HepG2 (cell line): ENCODE data around the gene SLC2A14. TPM values are rescaled to one million over a fixed set of nuclear protein-coding genes. Genes with fewer than 3 reads are reported as not detected.
"Not testable (repeated sequence)": the region's sequence is repeated elsewhere in the genome, so short reads cannot be mapped to it uniquely, and the experiment has no call there.

ENCODE experiments used
- ATAC-seq: fragments of 200-7000 bp; cut with Tn5 transposase; 3 replicates; pipeline ENCODE4 v1.9.1; 2020; ENCODE audit warnings: mild to moderate bottlenecking, moderate library complexity
- BruUV-seq: library from RNA; stranded (reverse); fragments of 400-500 nt; replicated peaks from 2 replicates; lab custom pipeline; 2021; lab: Mats Ljungman, UMichigan
- CTCF ChIA-PET: fragments of 300-600 bp; formaldehyde crosslinking; extraction: SDS; loops from one replicate; lab custom pipeline; 2021; ENCODE audit warnings: low total read pairs, inconsistent platforms, low intra/inter-chr PET ratio; lab: Yijun Ruan, JAX
- POLR2A ChIA-PET: fragments of 350-600 bp; sonication (Branson Sonifier 250); formaldehyde crosslinking; loops from one replicate; lab custom pipeline; 2020; ENCODE audit warnings: antibody characterized with exemption, inconsistent platforms; lab: Yijun Ruan, JAX
- DNase-seq: peaks from one replicate; pipeline ENCODE4 v3.0.0-alpha.2; 2015; ENCODE audit warnings: low spot score
- FAIRE-seq: peaks from 3 replicates; lab custom pipeline; 2011; peaks lifted over from hg19 to GRCh38; lab: Jason Lieb, UNC
- H2AFZ ChIP-seq: one replicate; pipeline ENCODE4 v1.6.1; 2011; ENCODE audit warnings: low read length, inconsistent platforms
- H3K27ac ChIP-seq: fragments of 300-600 bp; 3 replicates; pipeline ENCODE4 v1.8.0; 2011; ENCODE audit warnings: mixed run types, mild to moderate bottlenecking, mixed read lengths, low read length, inconsistent platforms; ENCODE audit not compliant: insufficient read depth; ENCODE audit errors: extremely low read length
- H3K27me3 ChIP-seq, 2 experiments: fragments of 200-600 bp in 1 of 2; 2 replicates in 1 of 2; 3 replicates in 1 of 2; pipeline versions ENCODE4 v1.6.0 to v1.8.0; 2011; ENCODE audit warnings: low read length in 2 of 2, mild to moderate bottlenecking in 2 of 2, moderate library complexity in 2 of 2, inconsistent platforms in 1 of 2; ENCODE audit not compliant: insufficient read depth in 2 of 2, control insufficient read depth in 1 of 2
- H3K36me3 ChIP-seq, 2 experiments: fragments of 200-600 bp in 1 of 2; replicated peaks in 1 of 2; 2 replicates in 1 of 2; 3 replicates in 1 of 2; pipeline versions ENCODE4 v1.5.1 to v1.8.0; 2011; ENCODE audit warnings: low read length in 2 of 2, inconsistent platforms in 1 of 2; ENCODE audit not compliant: insufficient read depth in 2 of 2, control insufficient read depth in 1 of 2
- H3K4me1 ChIP-seq: 2 replicates; pipeline ENCODE4 v1.5.1; 2012; ENCODE audit warnings: low read length, inconsistent platforms; ENCODE audit not compliant: insufficient read depth
- H3K4me2 ChIP-seq: 2 replicates; pipeline ENCODE4 v1.6.0; 2011; ENCODE audit warnings: low read depth, low read length, inconsistent platforms
- H3K4me3 ChIP-seq, 3 experiments: fragments of 200-600 bp in 1 of 3; sonication (generic), shearing (Covaris generic) in 1 of 3; replicated peaks in 1 of 3; 2 replicates each; pipeline ENCODE4 v1.5.1; 2011 to 2016; ENCODE audit warnings: low read length in 3 of 3, inconsistent platforms in 2 of 3, low read depth in 2 of 3, mild to moderate bottlenecking in 2 of 3, control low read depth in 1 of 3, mixed read lengths in 1 of 3; ENCODE audit not compliant: insufficient read depth in 1 of 3
- H3K79me2 ChIP-seq: one replicate; pipeline ENCODE4 v1.6.1; 2011; ENCODE audit warnings: low read length, inconsistent platforms; ENCODE audit not compliant: insufficient read depth
- H3K9ac ChIP-seq: 2 replicates; pipeline ENCODE4 v1.6.0; 2011; ENCODE audit warnings: mild to moderate bottlenecking, low read depth, low read length, inconsistent platforms; ENCODE audit not compliant: insufficient read depth
- H3K9me3 ChIP-seq: 2 replicates; pipeline ENCODE4 v1.5.1; 2012; ENCODE audit warnings: mild to moderate bottlenecking, low read length
- H4K20me1 ChIP-seq: 2 replicates; pipeline ENCODE4 v1.6.0; 2011; ENCODE audit warnings: inconsistent platforms, mild to moderate bottlenecking, low read length, moderate library complexity; ENCODE audit not compliant: insufficient read depth
- ATF7-NPFF ChIP-seq: sonication (generic); formaldehyde crosslinking; IDR thresholded peaks from 2 replicates; pipeline ENCODE4 v1.8.1; 2023; ENCODE audit warnings: mild to moderate bottlenecking, low read depth, missing genetic modification reagents, moderate library complexity
- CEBPG ChIP-seq: IDR thresholded peaks from 2 replicates; pipeline ENCODE4 v1.6.1; 2016
- GATAD1 ChIP-seq: IDR thresholded peaks from 2 replicates; pipeline ENCODE4 v1.6.1; 2016; ENCODE audit warnings: missing genetic modification reagents, missing compliant biosample characterization
- IRX3 ChIP-seq: sonication (generic); formaldehyde crosslinking; IDR thresholded peaks from 2 replicates; pipeline ENCODE4 v1.8.1; 2023; ENCODE audit warnings: mild to moderate bottlenecking, low read depth, missing genetic modification reagents, borderline replicate concordance
- NR2F1 ChIP-seq, 2 experiments: fragments of 450-650 bp in 1 of 2; formaldehyde crosslinking in 1 of 2; IDR thresholded peaks; 2 replicates each; pipeline versions ENCODE4 v1.5.0 to v1.6.1; 2016 to 2020; ENCODE audit warnings: mild to moderate bottlenecking in 1 of 2, missing compliant biosample characterization in 1 of 2, missing genetic modification reagents in 1 of 2, moderate library complexity in 1 of 2
- ZNF569 ChIP-seq: sonication (generic); formaldehyde crosslinking; IDR thresholded peaks from 2 replicates; pipeline ENCODE4 v1.5.0; 2020; ENCODE audit warnings: mild to moderate bottlenecking, missing genetic modification reagents, moderate library complexity, borderline replicate concordance
- WGBS: methylation state at CpG from one replicate; pipeline ENCODE4 v1.1.6; 2017; ENCODE audit warnings: low lambda C conversion rate; 5-methylcytosine and 5-hydroxymethylcytosine counted together
- in situ Hi-C: cut with HindIII; loops from 2 replicates; pipeline ENCODE4 v1.10.0; 2017; ENCODE audit warnings: low pct_unique_long_range_greater_than_20kb; ENCODE audit not compliant: extremely low pct_ligation_motif_present
- intact Hi-C: fragments of 100-400 bp; cut with micrococcal nuclease; formaldehyde crosslinking; loops from one replicate; pipeline ENCODE4 v1.10.0; 2022; ENCODE audit not compliant: unreplicated experiment
- polyA plus RNA-seq, 8 experiments: library from polyadenylated mRNA; depleted of rRNA in 3 of 8; stranded (reverse) in 7 of 8; unstranded in 1 of 8; fragments of >200 nt; fragmentation: Illumina TruSeq in 4 of 8; extraction: Trizol in 4 of 8; gene quantifications; 2 replicates each; pipeline versions ENCODE4 v1.2.1 to v1.2.3, GENCODE V29; 2011 to 2016; ENCODE audit warnings: low read depth in 4 of 8, missing spikeins in 1 of 8, mixed read lengths in 1 of 8; ENCODE audit not compliant: insufficient read depth in 1 of 8
- total RNA-seq, 5 experiments: library from RNA; depleted of rRNA; stranded (reverse); fragments of >200 nt; fragmentation: Illumina TruSeq; extraction: Trizol; gene quantifications; 2 replicates each; pipeline ENCODE4 v1.2.3, GENCODE V29; 2016; ENCODE audit warnings: low read depth in 1 of 5
- TF ChIP-seq, protein P1 (sequence below): sonication (generic); formaldehyde crosslinking; IDR thresholded peaks from 2 replicates; pipeline ENCODE4 v1.8.0; 2022; ENCODE audit warnings: low read depth, missing genetic modification reagents

SLC2A14 gene
- total and polyA plus RNA-seq, 2 of the 13 experiments (the other 11 are each of a cell fraction or from before 2014, with no cell fraction given): 7.7 to 39.0 TPM

DNA sequence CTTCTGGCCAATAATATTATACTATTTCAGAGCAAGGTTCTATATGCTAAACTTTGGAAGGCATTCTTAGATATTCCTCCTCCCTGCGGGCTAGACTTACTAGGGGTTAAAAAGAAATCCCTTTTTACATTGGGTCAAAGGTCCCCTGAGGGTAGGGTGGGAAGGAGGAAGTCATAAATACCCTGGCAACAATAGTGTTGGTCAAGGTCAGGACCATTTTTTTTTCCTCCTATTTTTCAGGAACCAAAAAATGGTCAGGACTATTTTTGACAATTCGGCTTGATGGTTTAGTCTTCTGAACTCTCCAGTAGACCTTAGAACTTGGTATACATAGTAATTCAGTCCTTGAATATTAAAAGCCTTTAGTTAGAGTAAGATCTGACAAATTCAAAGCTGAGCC, 88.0 kb downstream of the SLC2A14 start (continued):
- TF ChIP-seq ZNF569 (CRISPR knock-in tag): no peak
- no peak for TF ChIP-seq ATF7-NPFF (CRISPR knock-in tag)
- no peak for TF ChIP-seq GATAD1 (CRISPR knock-in tag)
- TF ChIP-seq NR2F1 (CRISPR knock-in tag; IDR thresholded peaks at IDR 0.05): no peak
- TF ChIP-seq IRX3 (CRISPR knock-in tag): no peak
- TF ChIP-seq CEBPG (CRISPR knock-in tag): no peak
- TF ChIP-seq, protein P1, sequence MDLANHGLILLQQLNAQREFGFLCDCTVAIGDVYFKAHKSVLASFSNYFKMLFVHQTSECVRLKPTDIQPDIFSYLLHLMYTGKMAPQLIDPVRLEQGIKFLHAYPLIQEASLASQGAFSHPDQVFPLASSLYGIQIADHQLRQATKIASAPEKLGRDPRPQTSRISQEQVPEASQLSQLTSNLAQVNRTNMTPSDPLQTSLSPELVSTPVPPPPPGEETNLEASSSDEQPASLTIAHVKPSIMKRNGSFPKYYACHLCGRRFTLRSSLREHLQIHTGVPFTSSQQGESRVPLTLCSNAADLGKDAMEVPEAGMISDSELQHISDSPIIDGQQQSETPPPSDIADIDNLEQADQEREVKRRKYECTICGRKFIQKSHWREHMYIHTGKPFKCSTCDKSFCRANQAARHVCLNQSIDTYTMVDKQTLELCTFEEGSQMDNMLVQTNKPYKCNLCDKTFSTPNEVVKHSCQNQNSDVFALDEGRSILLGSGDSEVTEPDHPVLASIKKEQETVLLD (CRISPR knock-in tag): no peak

DNA sequence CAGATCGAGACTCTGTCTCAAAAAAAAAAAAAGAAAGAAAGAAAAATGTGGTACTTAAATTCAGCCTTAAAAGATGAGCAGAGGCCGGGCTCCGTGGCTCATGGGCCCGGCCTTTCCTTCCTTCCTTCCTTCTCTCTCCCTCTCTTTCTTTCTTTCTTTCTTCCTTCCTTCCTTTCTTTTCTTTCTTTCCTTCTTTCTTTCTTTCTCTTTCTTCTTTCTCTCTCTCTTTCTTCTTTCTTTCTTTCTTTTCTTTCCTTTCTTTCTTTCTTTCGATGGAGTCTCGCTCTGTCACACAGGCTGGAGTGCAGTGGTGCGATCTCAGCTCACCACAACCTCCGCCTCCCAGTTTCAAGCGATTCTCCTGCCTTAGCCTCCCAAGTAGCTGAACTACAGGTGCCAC, 89.3 kb downstream of the SLC2A14 start:
- BruUV-seq, H3K9me3 ChIP-seq, H3K9ac ChIP-seq, intact Hi-C loops, DNase-seq, H3K4me3 ChIP-seq, ATAC-seq, in situ Hi-C loops, H4K20me1 ChIP-seq, H3K4me2 ChIP-seq, FAIRE-seq, CTCF ChIA-PET, H2AFZ ChIP-seq, POLR2A ChIA-PET, H3K36me3 ChIP-seq, H3K79me2 ChIP-seq, H3K27ac ChIP-seq: not testable (repeated sequence)
- peaks cover 12% of the 10 kb centered on the region for H3K4me1 ChIP-seq
- WGBS: 78% methylated on average over 9 of the region's 9 CpGs
- peaks cover 0 to 10% of the 10 kb centered on the region in 2 experiments; a peak in 2 of 5 replicates for H3K27me3 ChIP-seq
